Liver (tissue), 9 donors: ENCODE results near the gene LAPTM4A. TPM values are rescaled to one million over a fixed set of nuclear protein-coding genes. Genes with fewer than 3 reads are reported as not detected.

Experiments used
- DNase-seq: peaks from one replicate; pipeline ENCODE4 v3.0.0-alpha.2; 2017; ENCODE audit warnings: low spot score
- H3K27ac ChIP-seq, 2 donors: one replicate each; pipeline ENCODE4 v1.7.0; 2013; ENCODE audit warnings: inconsistent platforms in 2 of 2, low read length in 2 of 2, control low read depth in 1 of 2, low read depth in 1 of 2, mild to moderate bottlenecking in 1 of 2
- H3K27me3 ChIP-seq, 4 donors: one replicate each; pipeline versions ENCODE4 v1.6.1 to v1.7.0; 2013; ENCODE audit warnings: low read length in 3 of 4, inconsistent platforms in 1 of 4, mild to moderate bottlenecking in 1 of 4, moderate library complexity in 1 of 4; ENCODE audit not compliant: control insufficient read depth in 4 of 4, insufficient read depth in 4 of 4
- H3K36me3 ChIP-seq, 4 donors: one replicate each; pipeline versions ENCODE4 v1.6.1 to v1.7.0; 2013; ENCODE audit warnings: low read length in 3 of 4, mild to moderate bottlenecking in 3 of 4, low read depth in 1 of 4, moderate library complexity in 1 of 4; ENCODE audit not compliant: control insufficient read depth in 4 of 4, insufficient read depth in 3 of 4
- H3K4me1 ChIP-seq, 4 donors: one replicate each; pipeline versions ENCODE4 v1.6.1 to v1.7.0; 2013; ENCODE audit warnings: low read length in 3 of 4, mild to moderate bottlenecking in 3 of 4, moderate library complexity in 1 of 4; ENCODE audit not compliant: control insufficient read depth in 4 of 4, insufficient read depth in 4 of 4
- H3K4me3 ChIP-seq, 3 donors: one replicate each; pipeline versions ENCODE4 v1.6.1 to v1.7.0; 2013; ENCODE audit warnings: low read length in 3 of 3, control low read depth in 1 of 3, low read depth in 1 of 3, mild to moderate bottlenecking in 1 of 3
- H3K9ac ChIP-seq, 2 donors: one replicate each; pipeline ENCODE4 v1.7.0; 2013; ENCODE audit warnings: low read length in 2 of 2, mild to moderate bottlenecking in 2 of 2, moderate library complexity in 2 of 2, control low read depth in 1 of 2, low read depth in 1 of 2
- H3K9me3 ChIP-seq, 4 donors: one replicate each; pipeline versions ENCODE4 v1.6.1 to v1.7.0; 2013; ENCODE audit warnings: low read length in 3 of 4; ENCODE audit not compliant: control insufficient read depth in 4 of 4
- FOXA1 ChIP-seq: IDR thresholded peaks from 2 replicates; pipeline ENCODE4 v1.6.1; 2016; ENCODE audit warnings: antibody characterized with exemption
- GABPA ChIP-seq, 2 donors: IDR thresholded peaks in 1 of 2; conservative IDR thresholded peaks in 1 of 2; 2 replicates each; pipeline ENCODE4 v1.6.1; 2016; ENCODE audit warnings: antibody characterized with exemption in 2 of 2, mild to moderate bottlenecking in 1 of 2, moderate library complexity in 1 of 2
- HNF4A ChIP-seq, 2 donors: conservative IDR thresholded peaks; 2 replicates each; pipeline ENCODE4 v1.6.1; 2016; ENCODE audit warnings: antibody characterized with exemption in 2 of 2, mild to moderate bottlenecking in 2 of 2
- HNF4G ChIP-seq: IDR thresholded peaks from 2 replicates; pipeline ENCODE4 v1.6.1; 2016; ENCODE audit warnings: antibody characterized with exemption
- NR2F2 ChIP-seq: IDR thresholded peaks from 2 replicates; pipeline ENCODE4 v1.6.1; 2016; ENCODE audit warnings: antibody characterized with exemption
- RAD21 ChIP-seq, 2 donors: IDR thresholded peaks; 2 replicates each; pipeline ENCODE4 v1.6.1; 2016; ENCODE audit warnings: antibody characterized with exemption in 2 of 2, mild to moderate bottlenecking in 2 of 2
- RXRA ChIP-seq, 2 donors: IDR thresholded peaks; 2 replicates each; pipeline ENCODE4 v1.6.1; 2017 to 2018; ENCODE audit warnings: antibody characterized with exemption in 2 of 2, mild to moderate bottlenecking in 1 of 2
- SP1 ChIP-seq: IDR thresholded peaks from 2 replicates; pipeline ENCODE4 v1.6.1; 2018; ENCODE audit warnings: antibody characterized with exemption, mild to moderate bottlenecking
- TAF1 ChIP-seq: conservative IDR thresholded peaks from 2 replicates; pipeline ENCODE4 v1.6.1; 2016; ENCODE audit warnings: antibody characterized with exemption, mild to moderate bottlenecking
- YY1 ChIP-seq: IDR thresholded peaks from 2 replicates; pipeline ENCODE4 v1.6.1; 2016; ENCODE audit warnings: antibody characterized with exemption, mild to moderate bottlenecking
- whole genome bisulfite sequencing: extraction: QIAGEN DNeasy Blood & Tissue Kit; methylation state at CpG from one replicate; pipeline ENCODE4 v1.1.7; 2013; 5-methylcytosine and 5-hydroxymethylcytosine counted together
- polyA plus RNA-seq, 2 donors: library from polyadenylated mRNA; stranded (reverse) in 1 of 2; unstranded in 1 of 2; fragments of 200-250 nt in 1 of 2; fragments of >200 nt in 1 of 2; fragmentation: Nextera tagmentation in 1 of 2; extraction: Ambion mirVana in 1 of 2; gene quantifications; one replicate each; pipeline versions ENCODE4 v1.2.1 to v1.2.3, GENCODE V29; 2013 to 2015
- total RNA-seq, 2 donors: library from RNA; depleted of rRNA; stranded (reverse); fragments of >200 nt; gene quantifications; one replicate each; pipeline ENCODE4 v1.2.3, GENCODE V29; 2014
- TF ChIP-seq, protein P1 (sequence below): fragments of 150-350 bp; IDR thresholded peaks from 2 replicates; pipeline ENCODE4 v1.5.1; 2017; ENCODE audit warnings: improper control_type of control experiment, low read depth, low read length; ENCODE audit not compliant: missing input control
- TF ChIP-seq, protein P2 (sequence below): IDR thresholded peaks from 2 replicates; pipeline ENCODE4 v1.6.1; 2016; ENCODE audit warnings: antibody characterized with exemption
- TF ChIP-seq, protein P3 (sequence below): IDR thresholded peaks from 2 replicates; pipeline ENCODE4 v1.6.1; 2016; ENCODE audit warnings: antibody characterized with exemption
- TF ChIP-seq, protein P4 (sequence below): IDR thresholded peaks from 2 replicates; pipeline ENCODE4 v1.6.1; 2016; ENCODE audit warnings: antibody characterized with exemption
- donor health status: healthy.
- donor health status: healthy.
- donor health status: healthy.
- donor health status: healthy.
- donor health status: healthy.

LAPTM4A gene
- total and polyA plus RNA-seq, 4 donors, result 69.1 to 183 (median 122) TPM

DNA sequence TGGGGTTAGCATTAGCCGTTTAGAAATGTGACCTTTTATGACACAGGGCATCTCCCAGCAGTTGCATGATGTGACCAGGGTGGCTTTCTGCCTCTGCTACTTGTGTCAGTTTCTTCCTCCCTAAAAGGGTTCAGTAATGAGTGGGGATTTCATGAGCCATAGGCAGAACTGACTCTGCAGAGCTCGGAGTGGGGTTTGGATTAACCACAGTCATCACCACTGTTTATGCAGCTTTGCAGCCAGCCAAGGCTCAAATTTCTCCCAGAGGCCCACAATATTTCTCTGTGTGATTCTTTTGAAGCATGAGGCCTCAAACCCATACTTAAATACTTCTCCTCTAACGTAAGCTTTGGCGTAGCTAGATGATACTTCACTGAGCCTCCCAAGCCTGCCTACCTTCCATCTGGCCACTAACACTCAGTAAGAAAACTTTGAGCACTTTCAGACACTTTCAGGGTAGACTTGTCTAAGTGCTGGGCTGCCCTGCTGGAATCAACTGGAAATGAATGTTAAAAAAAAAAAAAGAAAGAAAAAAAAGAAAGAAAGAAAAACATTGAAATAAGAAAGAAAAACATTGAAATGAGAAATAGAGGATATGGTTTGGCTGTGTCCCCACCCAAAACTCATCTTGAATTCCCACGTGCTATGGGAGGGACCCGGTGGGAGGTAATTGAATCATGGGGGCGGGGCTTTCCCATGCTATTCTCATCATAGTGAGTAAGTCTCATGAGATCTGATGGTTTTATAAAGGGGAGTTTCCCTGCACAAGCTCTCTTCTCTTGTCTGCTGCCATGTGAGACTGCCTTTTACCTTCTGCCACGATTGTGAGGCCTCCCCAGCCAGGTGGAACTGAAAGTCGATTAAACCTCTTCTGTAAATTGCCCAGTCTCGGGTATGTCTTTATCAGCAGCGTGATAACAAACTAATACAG, 11.5 kb upstream of the LAPTM4A start (continued):
- TF ChIP-seq, protein P1, sequence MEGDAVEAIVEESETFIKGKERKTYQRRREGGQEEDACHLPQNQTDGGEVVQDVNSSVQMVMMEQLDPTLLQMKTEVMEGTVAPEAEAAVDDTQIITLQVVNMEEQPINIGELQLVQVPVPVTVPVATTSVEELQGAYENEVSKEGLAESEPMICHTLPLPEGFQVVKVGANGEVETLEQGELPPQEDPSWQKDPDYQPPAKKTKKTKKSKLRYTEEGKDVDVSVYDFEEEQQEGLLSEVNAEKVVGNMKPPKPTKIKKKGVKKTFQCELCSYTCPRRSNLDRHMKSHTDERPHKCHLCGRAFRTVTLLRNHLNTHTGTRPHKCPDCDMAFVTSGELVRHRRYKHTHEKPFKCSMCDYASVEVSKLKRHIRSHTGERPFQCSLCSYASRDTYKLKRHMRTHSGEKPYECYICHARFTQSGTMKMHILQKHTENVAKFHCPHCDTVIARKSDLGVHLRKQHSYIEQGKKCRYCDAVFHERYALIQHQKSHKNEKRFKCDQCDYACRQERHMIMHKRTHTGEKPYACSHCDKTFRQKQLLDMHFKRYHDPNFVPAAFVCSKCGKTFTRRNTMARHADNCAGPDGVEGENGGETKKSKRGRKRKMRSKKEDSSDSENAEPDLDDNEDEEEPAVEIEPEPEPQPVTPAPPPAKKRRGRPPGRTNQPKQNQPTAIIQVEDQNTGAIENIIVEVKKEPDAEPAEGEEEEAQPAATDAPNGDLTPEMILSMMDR, result no peak
- no peak for TF ChIP-seq GABPA (IDR thresholded peaks at IDR 0.05 in 1 of 2, conservative IDR thresholded peaks at IDR 0.05 in 1 of 2)
- TF ChIP-seq YY1, result no peak
- TF ChIP-seq, protein P2, sequence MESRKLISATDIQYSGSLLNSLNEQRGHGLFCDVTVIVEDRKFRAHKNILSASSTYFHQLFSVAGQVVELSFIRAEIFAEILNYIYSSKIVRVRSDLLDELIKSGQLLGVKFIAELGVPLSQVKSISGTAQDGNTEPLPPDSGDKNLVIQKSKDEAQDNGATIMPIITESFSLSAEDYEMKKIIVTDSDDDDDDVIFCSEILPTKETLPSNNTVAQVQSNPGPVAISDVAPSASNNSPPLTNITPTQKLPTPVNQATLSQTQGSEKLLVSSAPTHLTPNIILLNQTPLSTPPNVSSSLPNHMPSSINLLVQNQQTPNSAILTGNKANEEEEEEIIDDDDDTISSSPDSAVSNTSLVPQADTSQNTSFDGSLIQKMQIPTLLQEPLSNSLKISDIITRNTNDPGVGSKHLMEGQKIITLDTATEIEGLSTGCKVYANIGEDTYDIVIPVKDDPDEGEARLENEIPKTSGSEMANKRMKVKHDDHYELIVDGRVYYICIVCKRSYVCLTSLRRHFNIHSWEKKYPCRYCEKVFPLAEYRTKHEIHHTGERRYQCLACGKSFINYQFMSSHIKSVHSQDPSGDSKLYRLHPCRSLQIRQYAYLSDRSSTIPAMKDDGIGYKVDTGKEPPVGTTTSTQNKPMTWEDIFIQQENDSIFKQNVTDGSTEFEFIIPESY, result no peak

DNA sequence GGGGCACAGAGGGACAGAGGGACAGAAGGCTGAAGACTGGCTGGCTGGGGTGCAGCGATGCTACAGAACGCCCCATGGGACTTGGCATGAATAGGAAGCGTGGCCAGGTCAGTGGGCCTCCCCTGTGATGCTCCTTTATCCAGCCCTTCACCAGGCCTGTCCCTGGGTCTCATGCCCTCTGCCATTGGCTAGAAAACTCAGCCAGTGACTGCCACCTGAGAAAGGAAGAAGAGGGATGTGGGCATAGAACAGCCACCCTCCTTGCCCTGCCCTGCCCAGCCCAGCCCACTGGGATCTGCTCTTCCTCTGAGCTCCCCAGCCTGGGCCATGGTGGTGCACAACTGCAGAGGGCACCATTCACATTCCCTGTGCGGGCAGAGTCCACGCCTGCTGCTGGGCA, 10.5 kb upstream of the LAPTM4A start:
- no peak for DNase-seq
- Histone ChIP-seq H3K4me3 (no peak overlapping the region), H3K27me3 (no peaks in the 10 kb centered on the region), H3K9me3 (no peaks in the 10 kb centered on the region), H3K4me1 (no peaks in the 10 kb centered on the region), H3K36me3 (no peaks in the 10 kb centered on the region), H3K27ac (no peak overlapping the region), H3K9ac (no peak overlapping the region)
- TF ChIP-seq FOXA1 (no peak), HNF4G (no peak)
- TF ChIP-seq, protein P3, sequence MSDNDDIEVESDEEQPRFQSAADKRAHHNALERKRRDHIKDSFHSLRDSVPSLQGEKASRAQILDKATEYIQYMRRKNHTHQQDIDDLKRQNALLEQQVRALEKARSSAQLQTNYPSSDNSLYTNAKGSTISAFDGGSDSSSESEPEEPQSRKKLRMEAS, result no peak
- WGBS, result 93% methylated on average over 5 of the region's 5 CpGs

DNA sequence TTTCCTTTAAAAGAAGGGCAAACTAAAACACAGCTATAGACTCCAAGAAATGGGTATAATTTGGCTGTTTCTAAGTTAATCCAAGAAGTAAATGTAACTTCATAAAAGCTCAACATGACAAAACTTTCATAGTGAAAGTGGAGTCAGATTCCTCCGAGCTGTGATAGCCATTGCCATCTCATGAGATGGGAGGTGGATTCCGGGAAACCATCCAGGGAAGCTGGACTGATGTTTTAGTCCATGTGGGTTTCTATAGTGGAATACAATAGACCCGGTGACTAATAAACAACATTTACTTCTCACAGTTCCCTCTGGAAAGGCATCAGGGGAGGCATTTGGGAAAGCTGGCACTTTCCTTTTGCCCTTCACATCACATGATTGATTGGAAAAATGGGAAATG, 10.0 kb upstream of the LAPTM4A start:
- H3K27me3 ChIP-seq, result no peaks in the 10 kb centered on the region
- no peaks in the 10 kb centered on the region for H3K9me3 ChIP-seq
- DNase-seq, result no peak
- no peak overlapping the region for H3K9ac ChIP-seq
- H3K4me3 ChIP-seq, result no peak overlapping the region
- no peaks in the 10 kb centered on the region for H3K4me1 ChIP-seq
- no peaks in the 10 kb centered on the region for H3K36me3 ChIP-seq
- WGBS, result 84% methylated on average over 3 of the region's 3 CpGs
- TF ChIP-seq, protein P4, sequence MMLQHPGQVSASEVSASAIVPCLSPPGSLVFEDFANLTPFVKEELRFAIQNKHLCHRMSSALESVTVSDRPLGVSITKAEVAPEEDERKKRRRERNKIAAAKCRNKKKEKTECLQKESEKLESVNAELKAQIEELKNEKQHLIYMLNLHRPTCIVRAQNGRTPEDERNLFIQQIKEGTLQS, result no peak
- H3K27ac ChIP-seq, result no peak overlapping the region

DNA sequence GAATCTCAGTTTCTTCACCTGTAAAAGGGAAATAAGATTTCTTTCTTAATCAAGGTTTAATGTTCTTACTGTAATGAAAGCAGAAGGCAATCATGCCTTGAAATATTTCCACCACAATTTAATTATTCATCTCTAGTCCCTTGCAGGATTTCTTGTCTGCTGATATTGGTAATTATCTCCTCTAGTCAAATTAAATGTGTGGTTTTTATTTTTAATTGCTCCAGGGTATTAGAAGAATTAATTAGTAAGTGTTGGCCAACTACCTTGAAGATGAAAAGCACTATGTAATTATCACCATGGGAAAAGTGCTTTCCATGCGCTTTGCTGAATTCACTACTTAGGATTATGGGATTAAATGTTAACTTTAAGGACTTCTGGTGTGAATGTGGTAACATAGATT, 8.7 kb upstream of the LAPTM4A start:
- H3K27me3 ChIP-seq, result no peaks in the 10 kb centered on the region
- DNase-seq, result no peak
- no peaks in the 10 kb centered on the region for H3K36me3 ChIP-seq
- H3K27ac ChIP-seq, result no peak overlapping the region
- no peaks in the 10 kb centered on the region for H3K4me1 ChIP-seq
- no peak overlapping the region for H3K9ac ChIP-seq
- TF ChIP-seq TAF1 (no peak), HNF4A (conservative IDR thresholded peaks at IDR 0.05) (no peak), SP1 (no peak), NR2F2 (no peak), YY1 (no peak), RAD21 (IDR thresholded peaks at IDR 0.05) (no peak), RXRA (IDR thresholded peaks at IDR 0.05) (no peak)
- TF ChIP-seq, protein P4, result no peak
- TF ChIP-seq, protein P3, result no peak
- TF ChIP-seq, protein P2, result no peak
- TF ChIP-seq, protein P1, result no peak
- no peak overlapping the region for H3K4me3 ChIP-seq
- WGBS, result 99% methylated on average over 1 of the region's 1 CpG
- H3K9me3 ChIP-seq, result no peaks in the 10 kb centered on the region
